Erythroblast (primary cell): ENCODE results near the gene QSOX1.

Source experiments
- GATA1 ChIP-seq: IDR thresholded peaks from 2 replicates; pipeline ENCODE4 v1.6.1; 2011; ENCODE audit warnings: low read depth, mild to moderate bottlenecking, control low read depth, low read length, moderate library complexity
- POLR2A ChIP-seq: IDR thresholded peaks from 2 replicates; pipeline ENCODE4 v1.6.1; 2011; ENCODE audit warnings: mild to moderate bottlenecking, low read length

- TF ChIP-seq POLR2A (no peak), GATA1 (no peak)
Observed at GRCh38 chr1:180157108-180157507, 2.4 kb downstream of the QSOX1 start.
